PC-9 (cell line): ENCODE data around the gene ANK2. TPM values are rescaled to one million over a fixed set of nuclear protein-coding genes. Genes with fewer than 3 reads are reported as not detected.

Experiments used
- BruUV-seq: library from RNA; stranded (reverse); fragments of 400-500 nt; replicated peaks from 2 replicates; lab custom pipeline; 2021; lab: Mats Ljungman, UMichigan
- CTCF ChIA-PET: fragments of 300-600 bp; sonication (Branson Sonifier 250); formaldehyde crosslinking; loops from one replicate; lab custom pipeline; 2022; ENCODE audit warnings: antibody characterized with exemption; lab: Charles Lee
- POLR2A ChIA-PET: fragments of 300-600 bp; sonication (Branson Sonifier 250); formaldehyde crosslinking; loops from one replicate; lab custom pipeline; 2022; ENCODE audit warnings: antibody characterized with exemption; ENCODE audit not compliant: unreplicated experiment; lab: Charles Lee
- DNase-seq, 2 experiments: peaks; one replicate each; pipeline versions ENCODE4 v3.0.0 to v3.0.0-alpha.2; 2015 to 2022; ENCODE audit warnings: mixed read lengths in 1 of 2
- H2AFZ ChIP-seq: fragments of 200-600 bp; sonication (generic); 2 replicates; pipeline ENCODE4 v1.8.1; 2017; ENCODE audit warnings: antibody characterized with exemption
- H3F3A ChIP-seq: fragments of 200-600 bp; sonication (generic); 2 replicates; pipeline ENCODE4 v1.8.1; 2017; ENCODE audit warnings: antibody characterized with exemption, mild to moderate bottlenecking, low read depth; ENCODE audit not compliant: insufficient read depth
- H3K27ac ChIP-seq: fragments of 200-600 bp; sonication (generic); 2 replicates; pipeline ENCODE4 v1.6.1; 2016; ENCODE audit warnings: mixed run types
- H3K27me3 ChIP-seq: fragments of 200-600 bp; sonication (generic); 2 replicates; pipeline ENCODE4 v1.6.1; 2016; ENCODE audit warnings: low read depth, mixed run types; ENCODE audit not compliant: insufficient read depth
- H3K36me3 ChIP-seq: fragments of 200-600 bp; sonication (generic); 2 replicates; pipeline ENCODE4 v1.6.1; 2016; ENCODE audit warnings: low read depth, mixed run types
- H3K4me1 ChIP-seq: fragments of 200-600 bp; sonication (generic); replicated peaks from 2 replicates; pipeline ENCODE4 v1.6.1; 2016; ENCODE audit warnings: mixed run types; ENCODE audit not compliant: insufficient read depth
- H3K4me2 ChIP-seq: fragments of 200-600 bp; sonication (generic); 2 replicates; pipeline ENCODE4 v1.6.1; 2017; ENCODE audit warnings: mixed run types
- H3K4me3 ChIP-seq: fragments of 200-600 bp; sonication (generic); 2 replicates; pipeline ENCODE4 v1.6.1; 2016; ENCODE audit warnings: mixed run types
- H3K79me2 ChIP-seq: fragments of 200-600 bp; sonication (generic); 2 replicates; pipeline ENCODE4 v1.6.1; 2017; ENCODE audit warnings: low read depth, mixed run types
- H3K9me2 ChIP-seq: fragments of 200-600 bp; sonication (generic); 2 replicates; pipeline ENCODE4 v1.8.1; 2017; ENCODE audit warnings: mild to moderate bottlenecking; ENCODE audit not compliant: insufficient read depth
- H3K9me3 ChIP-seq: fragments of 200-600 bp; sonication (generic); 2 replicates; pipeline ENCODE4 v1.8.1; 2016; ENCODE audit warnings: low read depth; ENCODE audit not compliant: insufficient read depth
- H4K20me1 ChIP-seq: fragments of 200-600 bp; sonication (generic); 2 replicates; pipeline ENCODE4 v1.8.1; 2017; ENCODE audit not compliant: insufficient read depth
- EZH2 ChIP-seq: fragments of 200-600 bp; sonication (generic); IDR thresholded peaks from 2 replicates; pipeline ENCODE4 v1.8.0; 2017; ENCODE audit warnings: antibody characterized with exemption, low read depth
- intact Hi-C: fragments of 100-400 bp; cut with micrococcal nuclease; formaldehyde crosslinking; loops from one replicate; pipeline ENCODE4 v1.10.0; 2022; ENCODE audit not compliant: unreplicated experiment
- total RNA-seq: library from RNA; stranded (reverse); gene quantifications from 2 replicates; pipeline ENCODE4 v1.2.3, GENCODE V29; 2021
- TF ChIP-seq, protein P1 (sequence below): fragments of 200-600 bp; sonication (generic); conservative IDR thresholded peaks from 2 replicates; pipeline ENCODE4 v1.6.1; 2017; ENCODE audit warnings: mixed run types, antibody characterized with exemption, mild to moderate bottlenecking, moderate library complexity

Gene ANK2
- total RNA-seq, 1 experiment from 2014 or later: 0.61 TPM

GRCh38 chr4:113248320-113248719 lies 198.9 kb downstream of the ANK2 start:
- DNase-seq: no peak
- Histone ChIP-seq H3K4me1 (no peaks in the 10 kb centered on the region), H3K36me3 (no peaks in the 10 kb centered on the region), H3K79me2 (no peaks in the 10 kb centered on the region), H3K9me2 (no peaks in the 10 kb centered on the region), H3K27me3 (no peaks in the 10 kb centered on the region), H4K20me1 (no peaks in the 10 kb centered on the region), H3K4me3 (no peak overlapping the region), H3K4me2 (no peak overlapping the region), H2AFZ (no peak overlapping the region), H3K9me3 (no peaks in the 10 kb centered on the region), H3F3A (no peaks in the 10 kb centered on the region), H3K27ac (no peak overlapping the region)
- ChIA-PET POLR2A (no interaction called here), CTCF (no interaction called here)
- BruUV-seq: no TSS peak
- intact Hi-C loops: no loop called here
- TF ChIP-seq, protein P1, sequence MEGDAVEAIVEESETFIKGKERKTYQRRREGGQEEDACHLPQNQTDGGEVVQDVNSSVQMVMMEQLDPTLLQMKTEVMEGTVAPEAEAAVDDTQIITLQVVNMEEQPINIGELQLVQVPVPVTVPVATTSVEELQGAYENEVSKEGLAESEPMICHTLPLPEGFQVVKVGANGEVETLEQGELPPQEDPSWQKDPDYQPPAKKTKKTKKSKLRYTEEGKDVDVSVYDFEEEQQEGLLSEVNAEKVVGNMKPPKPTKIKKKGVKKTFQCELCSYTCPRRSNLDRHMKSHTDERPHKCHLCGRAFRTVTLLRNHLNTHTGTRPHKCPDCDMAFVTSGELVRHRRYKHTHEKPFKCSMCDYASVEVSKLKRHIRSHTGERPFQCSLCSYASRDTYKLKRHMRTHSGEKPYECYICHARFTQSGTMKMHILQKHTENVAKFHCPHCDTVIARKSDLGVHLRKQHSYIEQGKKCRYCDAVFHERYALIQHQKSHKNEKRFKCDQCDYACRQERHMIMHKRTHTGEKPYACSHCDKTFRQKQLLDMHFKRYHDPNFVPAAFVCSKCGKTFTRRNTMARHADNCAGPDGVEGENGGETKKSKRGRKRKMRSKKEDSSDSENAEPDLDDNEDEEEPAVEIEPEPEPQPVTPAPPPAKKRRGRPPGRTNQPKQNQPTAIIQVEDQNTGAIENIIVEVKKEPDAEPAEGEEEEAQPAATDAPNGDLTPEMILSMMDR: no peak
- no peak for TF ChIP-seq EZH2

DNA sequence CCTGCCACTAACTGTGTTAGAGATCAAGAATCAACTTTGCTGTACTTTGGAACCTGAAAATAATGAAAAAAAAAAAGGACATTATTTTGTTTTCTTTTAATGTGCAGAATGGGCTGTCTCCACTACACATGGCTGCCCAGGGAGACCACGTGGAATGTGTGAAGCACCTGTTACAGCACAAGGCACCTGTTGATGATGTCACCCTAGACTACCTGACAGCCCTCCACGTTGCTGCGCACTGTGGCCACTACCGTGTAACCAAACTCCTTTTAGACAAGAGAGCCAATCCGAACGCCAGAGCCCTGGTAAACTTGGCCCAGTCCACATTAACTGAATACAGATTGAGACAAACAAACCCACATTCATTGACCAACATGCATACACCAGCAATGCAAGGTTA lies 206.2 kb downstream of the ANK2 start:
- DNase-seq: no peak
- Histone ChIP-seq H3K4me1 (no peaks in the 10 kb centered on the region), H3K4me2 (no peak overlapping the region), H2AFZ (no peak overlapping the region), H3K36me3 (no peaks in the 10 kb centered on the region), H3F3A (no peaks in the 10 kb centered on the region), H3K79me2 (no peaks in the 10 kb centered on the region), H3K27ac (no peak overlapping the region), H3K27me3 (no peaks in the 10 kb centered on the region), H3K9me3 (no peaks in the 10 kb centered on the region), H3K4me3 (no peak overlapping the region), H3K9me2 (no peaks in the 10 kb centered on the region), H4K20me1 (no peaks in the 10 kb centered on the region)
- no peak for TF ChIP-seq EZH2
- TF ChIP-seq, protein P1: no peak
- intact Hi-C loops: no loop called here
- ChIA-PET POLR2A (no interaction called here), CTCF (no interaction called here)
- BruUV-seq: no TSS peak

DNA sequence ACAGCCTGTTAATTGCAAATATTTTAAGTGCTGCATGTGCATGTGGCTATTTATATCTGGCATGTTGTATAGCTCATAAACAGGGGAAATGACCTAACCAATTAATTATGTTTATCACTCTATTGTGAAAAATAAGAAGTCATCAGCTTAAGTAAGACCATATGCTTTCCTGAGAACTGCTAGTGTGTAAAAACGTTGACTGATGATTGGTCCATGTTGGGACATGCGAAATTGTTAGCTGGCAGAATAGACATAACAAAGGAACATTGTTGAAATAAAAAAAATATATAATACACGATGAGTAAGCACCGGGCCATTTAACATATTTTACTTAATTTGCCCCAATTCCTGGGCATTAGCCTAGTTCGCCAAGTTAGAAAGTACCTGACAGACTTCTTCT lies 207.5 kb downstream of the ANK2 start:
- ChIA-PET POLR2A (no interaction called here), CTCF (no interaction called here)
- Histone ChIP-seq H3K4me3 (no peak overlapping the region), H2AFZ (no peak overlapping the region), H3F3A (no peaks in the 10 kb centered on the region), H3K4me2 (no peak overlapping the region), H3K79me2 (no peaks in the 10 kb centered on the region), H3K27me3 (no peaks in the 10 kb centered on the region), H4K20me1 (no peaks in the 10 kb centered on the region), H3K36me3 (no peaks in the 10 kb centered on the region), H3K9me3 (no peaks in the 10 kb centered on the region), H3K9me2 (no peaks in the 10 kb centered on the region), H3K4me1 (no peaks in the 10 kb centered on the region), H3K27ac (no peak overlapping the region)
- DNase-seq: no peak
- TF ChIP-seq, protein P1: no peak
- TF ChIP-seq EZH2: no peak
- BruUV-seq: no TSS peak
- intact Hi-C loops: no loop called here
